Fibroblast of lung (primary cell): Measurements from ENCODE around the gene MLC1. TPM values are rescaled to one million over a fixed set of nuclear protein-coding genes. Genes with fewer than 3 reads are reported as not detected.
A peak's percentile ranks its signal among the peaks of the same experiment; 100 is the strongest.

Source experiments
- DNase-seq, 2 donors: peaks; one replicate each; pipeline versions ENCODE4 v3.0.0 to v3.0.0-alpha.2; 2010; ENCODE audit warnings: low read depth in 2 of 2
- H2AFZ ChIP-seq: 2 replicates; pipeline ENCODE4 v1.5.1; 2012; ENCODE audit warnings: low read length, control low read depth, inconsistent platforms
- H3K27ac ChIP-seq: 2 replicates; pipeline ENCODE4 v1.5.1; 2011; ENCODE audit warnings: low read length, control low read depth; ENCODE audit not compliant: insufficient read depth
- H3K27me3 ChIP-seq: 2 replicates; pipeline ENCODE4 v1.5.1; 2011; ENCODE audit warnings: mild to moderate bottlenecking, low read length; ENCODE audit not compliant: control insufficient read depth, insufficient read depth
- H3K36me3 ChIP-seq: 2 replicates; pipeline ENCODE4 v1.5.1; 2011; ENCODE audit warnings: low read length; ENCODE audit not compliant: control insufficient read depth, insufficient read depth
- H3K4me1 ChIP-seq: 2 replicates; pipeline ENCODE4 v1.5.1; 2011; ENCODE audit warnings: low read length; ENCODE audit not compliant: control insufficient read depth, insufficient read depth; ENCODE audit errors: extremely low read depth
- H3K4me2 ChIP-seq: 2 replicates; pipeline ENCODE4 v1.5.1; 2011; ENCODE audit warnings: low read length, control low read depth; ENCODE audit not compliant: insufficient read depth; ENCODE audit errors: extremely low read depth
- H3K4me3 ChIP-seq, 4 experiments: fragments of 200-600 bp in 1 of 4; sonication (generic) in 1 of 4; replicated peaks in 1 of 4; 2 replicates each; pipeline ENCODE4 v1.5.1; 2011 to 2016; ENCODE audit warnings: low read length in 4 of 4, low read depth in 3 of 4, mild to moderate bottlenecking in 3 of 4, control low read depth in 2 of 4, inconsistent platforms in 1 of 4, mixed read lengths in 1 of 4; ENCODE audit not compliant: insufficient read depth in 1 of 4; ENCODE audit errors: control extremely low read depth in 1 of 4
- H3K79me2 ChIP-seq: 2 replicates; pipeline ENCODE4 v1.5.1; 2012; ENCODE audit warnings: mild to moderate bottlenecking, low read length, inconsistent platforms; ENCODE audit not compliant: control insufficient read depth, insufficient read depth
- H3K9ac ChIP-seq: 2 replicates; pipeline ENCODE4 v1.5.1; 2011; ENCODE audit warnings: mild to moderate bottlenecking, low read length, control low read depth; ENCODE audit not compliant: insufficient read depth
- H3K9me3 ChIP-seq: 2 replicates; pipeline ENCODE4 v1.5.1; 2012; ENCODE audit warnings: low read depth, low read length; ENCODE audit not compliant: control insufficient read depth, insufficient read depth
- H4K20me1 ChIP-seq: 2 replicates; pipeline ENCODE4 v1.5.1; 2011; ENCODE audit warnings: low read length; ENCODE audit not compliant: control insufficient read depth, insufficient read depth; ENCODE audit errors: extremely low read depth
- EZH2 ChIP-seq: IDR thresholded peaks from 2 replicates; pipeline ENCODE4 v1.5.1; 2012; ENCODE audit warnings: low read length, control low read depth, mild to moderate bottlenecking; ENCODE audit errors: missing control alignments
- polyA plus RNA-seq, 2 donors: library from polyadenylated mRNA; depleted of rRNA in 1 of 2; stranded (reverse) in 1 of 2; unstranded in 1 of 2; fragments of >200 nt; gene quantifications; 2 replicates each; pipeline ENCODE4 v1.2.1, GENCODE V29; 2011 to 2012; ENCODE audit warnings: missing spikeins in 1 of 2
- total RNA-seq: library from RNA; depleted of rRNA; stranded (reverse); fragments of >200 nt; gene quantifications from 2 replicates; pipeline ENCODE4 v1.2.1, GENCODE V29; 2014
- TF ChIP-seq, protein P1 (sequence below), 2 donors: IDR thresholded peaks in 1 of 2; conservative IDR thresholded peaks in 1 of 2; 1 replicate in 1 of 2; 2 replicates in 1 of 2; pipeline ENCODE4 v1.5.1; 2011 to 2012; ENCODE audit warnings: low read length in 2 of 2, control low read depth in 1 of 2, inconsistent platforms in 1 of 2, low read depth in 1 of 2, mild to moderate bottlenecking in 1 of 2

The MLC1 gene
- total and polyA plus RNA-seq, 2 donors (not counting 1 experiment from before 2014, with no cell fraction given) = under 0.01 TPM; not detected in 1

DNA sequence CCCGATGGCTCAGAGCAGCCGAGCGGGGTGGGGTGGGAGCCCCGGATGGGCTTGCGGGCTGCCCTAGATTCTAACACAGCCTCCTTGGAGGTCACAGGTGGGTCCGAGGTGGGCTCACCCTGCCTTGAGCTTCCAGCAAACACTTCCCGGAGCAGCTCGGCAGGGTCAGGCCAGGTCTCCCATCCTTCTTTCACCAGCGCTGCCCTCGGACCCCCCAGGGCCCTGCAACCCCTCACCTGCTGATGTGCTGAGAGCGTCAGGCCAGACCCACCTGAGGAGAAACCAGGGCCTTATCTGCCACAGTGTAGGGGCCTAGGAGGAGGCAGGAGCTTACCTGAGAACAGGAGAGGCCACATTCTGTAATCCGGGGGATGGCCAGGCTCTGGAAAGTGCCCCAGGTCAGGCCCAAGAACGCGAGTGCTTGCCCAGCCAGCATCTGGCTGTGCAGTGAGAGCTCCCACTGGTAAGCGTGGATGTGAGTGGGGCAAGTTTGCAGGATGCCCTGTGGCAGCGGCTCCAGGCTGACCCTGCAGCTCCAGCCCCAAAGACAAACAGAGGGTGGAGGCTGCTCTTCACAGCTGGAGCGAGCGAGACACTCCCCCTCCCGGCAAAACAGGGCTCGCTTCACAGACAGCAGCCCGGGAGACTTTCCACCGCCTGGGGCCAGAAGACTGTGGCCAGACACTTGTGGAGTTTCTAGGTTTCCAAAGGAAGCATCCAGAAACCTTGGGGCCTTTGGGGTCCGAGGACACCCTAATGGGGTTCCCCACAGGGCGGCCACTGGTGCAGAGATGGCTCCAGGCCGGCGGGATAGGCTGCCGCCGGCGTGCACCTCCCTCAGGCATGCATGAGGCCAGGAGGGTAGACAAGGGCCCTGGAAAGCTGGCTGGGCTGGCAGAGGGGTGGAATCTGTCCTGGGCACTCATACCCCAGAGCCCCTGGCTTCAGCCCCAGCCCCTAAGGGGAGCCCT lies 72.7 kb downstream of the MLC1 start, which contains the start of gene IL17REL:
IL17REL (minus strand) TSS at position 555 of the 971 bp plus-strand sequence; CDS start at position 436, 119 bp downstream.
- Histone ChIP-seq H3K27ac (no peak within 1 kb of the TSS), H3K9me3 (no peaks in the 10 kb centered on the region), H3K4me2 (no peak within 1 kb of the TSS), H3K4me1 (no peaks in the 10 kb centered on the region), H4K20me1 (no peaks in the 10 kb centered on the region), H3K79me2 (no peaks in the 10 kb centered on the region), H3K9ac (no peak within 1 kb of the TSS), H2AFZ (no peak within 1 kb of the TSS), H3K36me3 (no peaks in the 10 kb centered on the region), H3K27me3 (peaks cover 42% of the 10 kb centered on the region), H3K4me3 (no peak within 1 kb of the TSS)
- TF ChIP-seq, protein P1, sequence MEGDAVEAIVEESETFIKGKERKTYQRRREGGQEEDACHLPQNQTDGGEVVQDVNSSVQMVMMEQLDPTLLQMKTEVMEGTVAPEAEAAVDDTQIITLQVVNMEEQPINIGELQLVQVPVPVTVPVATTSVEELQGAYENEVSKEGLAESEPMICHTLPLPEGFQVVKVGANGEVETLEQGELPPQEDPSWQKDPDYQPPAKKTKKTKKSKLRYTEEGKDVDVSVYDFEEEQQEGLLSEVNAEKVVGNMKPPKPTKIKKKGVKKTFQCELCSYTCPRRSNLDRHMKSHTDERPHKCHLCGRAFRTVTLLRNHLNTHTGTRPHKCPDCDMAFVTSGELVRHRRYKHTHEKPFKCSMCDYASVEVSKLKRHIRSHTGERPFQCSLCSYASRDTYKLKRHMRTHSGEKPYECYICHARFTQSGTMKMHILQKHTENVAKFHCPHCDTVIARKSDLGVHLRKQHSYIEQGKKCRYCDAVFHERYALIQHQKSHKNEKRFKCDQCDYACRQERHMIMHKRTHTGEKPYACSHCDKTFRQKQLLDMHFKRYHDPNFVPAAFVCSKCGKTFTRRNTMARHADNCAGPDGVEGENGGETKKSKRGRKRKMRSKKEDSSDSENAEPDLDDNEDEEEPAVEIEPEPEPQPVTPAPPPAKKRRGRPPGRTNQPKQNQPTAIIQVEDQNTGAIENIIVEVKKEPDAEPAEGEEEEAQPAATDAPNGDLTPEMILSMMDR (conservative IDR thresholded peaks at IDR 0.05 in 1 of 2, IDR thresholded peaks at IDR 0.05 in 1 of 2; ENCODE audit: low read depth in 1 of 2, low read length in 2 of 2) = peak; percentile 25 to 33
- no peak for TF ChIP-seq EZH2
- DNase-seq = peak in 1 of 2 donors; percentile 19

DNA sequence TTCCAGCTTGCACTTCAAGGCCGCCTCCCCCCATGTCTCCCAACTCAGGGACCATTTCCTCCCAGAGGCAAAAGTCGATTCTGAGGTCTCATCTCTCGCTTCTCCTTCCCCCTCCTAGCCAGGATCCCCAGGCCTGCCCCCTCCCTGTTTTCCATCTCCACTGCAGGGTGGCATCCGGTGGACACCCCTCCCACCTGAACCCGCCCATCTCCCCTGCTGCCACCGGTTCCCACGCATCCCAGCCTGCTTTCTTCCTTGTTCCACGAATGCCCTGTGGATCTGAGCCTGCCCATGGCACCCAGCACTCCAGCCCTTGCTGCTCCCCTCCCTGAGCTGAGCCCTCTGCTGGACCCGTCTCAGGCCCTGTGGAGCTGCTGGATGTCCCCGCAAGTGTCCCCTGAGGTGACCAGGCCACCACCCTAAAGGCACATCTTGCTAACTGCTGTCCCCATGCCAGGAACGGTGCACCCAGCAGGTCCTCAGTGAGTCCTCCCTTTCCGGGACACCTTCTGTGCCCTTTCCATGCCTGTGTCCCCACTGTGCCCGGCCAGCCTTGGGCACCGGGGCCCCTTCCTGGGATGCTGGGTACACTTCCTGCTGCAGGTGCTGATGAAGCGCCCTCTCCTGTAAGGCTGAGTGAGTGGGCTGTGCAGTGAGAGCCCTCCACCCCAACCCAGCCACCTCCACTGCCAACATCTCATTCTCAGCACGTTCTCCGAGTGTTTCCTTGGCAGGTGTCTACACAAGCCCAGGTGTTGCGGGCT lies 73.6 kb downstream of the MLC1 start:
- Histone ChIP-seq H2AFZ (no peak overlapping the region), H3K27ac (no peak overlapping the region), H4K20me1 (no peaks in the 10 kb centered on the region), H3K27me3 (peaks cover 42% of the 10 kb centered on the region), H3K79me2 (no peaks in the 10 kb centered on the region), H3K4me1 (no peaks in the 10 kb centered on the region), H3K36me3 (no peaks in the 10 kb centered on the region), H3K4me3 (no peak overlapping the region), H3K9me3 (no peaks in the 10 kb centered on the region), H3K4me2 (no peak overlapping the region), H3K9ac (no peak overlapping the region)
- no peak for DNase-seq
- TF ChIP-seq EZH2 = no peak
- TF ChIP-seq, protein P1 (conservative IDR thresholded peaks at IDR 0.05 in 1 of 2, IDR thresholded peaks at IDR 0.05 in 1 of 2; ENCODE audit: low read depth in 1 of 2, low read length in 2 of 2) = no peak
